Measurements from ENCODE around the gene TTC31.
A peak's percentile ranks its signal among the peaks of the same experiment; 100 is the strongest.
"Not testable (repeated sequence)": the region's sequence is repeated elsewhere in the genome, so short reads cannot be mapped to it uniquely, and the experiment has no call there.

TTC31 gene

GRCh38 chr2:74457549-74458131 lies 25.2 kb upstream of the TTC31 start:
- no peak for DNase-seq

GRCh38 chr2:74458132-74458937 lies 24.5 kb upstream of the TTC31 start, which contains the start of gene WBP1:
TSS of gene WBP1 (plus strand) at chr2:74458438. CDS start at chr2:74458603, 165 bp downstream.
- DNase-seq: peak; percentile 100

GRCh38 chr2:74458938-74459363 lies 23.9 kb upstream of the TTC31 start:
- no peak for DNase-seq

- DNase-seq: not testable (repeated sequence)
These were observed 23.3 kb upstream of the TTC31 start for GRCh38 chr2:74459503-74460118.

GRCh38 chr2:74460187-74460586 lies 22.7 kb upstream of the TTC31 start:
- DNase-seq: not testable (repeated sequence)

GRCh38 chr2:74461187-74462053 lies 21.5 kb upstream of the TTC31 start:
- no peak for DNase-seq

GRCh38 chr2:74462054-74462785 lies 20.7 kb upstream of the TTC31 start:
- no peak for DNase-seq

GRCh38 chr2:74462786-74463105 lies 20.1 kb upstream of the TTC31 start:
- no peak for DNase-seq

GRCh38 chr2:74464406-74464805 lies 18.5 kb upstream of the TTC31 start:
- DNase-seq: no peak

- DNase-seq: not testable (repeated sequence)
These were observed 12.1 kb upstream of the TTC31 start for GRCh38 chr2:74470742-74471141.

GRCh38 chr2:74471332-74472065 lies 11.4 kb upstream of the TTC31 start:
- DNase-seq: no peak

- peak; percentile 67 for DNase-seq
These were observed 10.6 kb upstream of the TTC31 start, which contains the start of gene MRPL53 for GRCh38 chr2:74472086-74472944. TSS of gene MRPL53 (minus strand) at chr2:74472680. CDS start at chr2:74472660, 20 bp downstream.

- no peak for DNase-seq
These were observed 10.0 kb upstream of the TTC31 start for GRCh38 chr2:74472945-74473258.

GRCh38 chr2:74474481-74474880 lies 8.4 kb upstream of the TTC31 start:
- DNase-seq: no peak

- no peak for DNase-seq
These were observed 8.0 kb upstream of the TTC31 start for GRCh38 chr2:74474899-74475298.

- DNase-seq: no peak
These were observed 1.4 kb upstream of the TTC31 start for GRCh38 chr2:74481431-74481830.

- DNase-seq: no peak
These were observed 700 bp upstream of the TTC31 start for GRCh38 chr2:74481961-74482800.

- not testable (repeated sequence) for DNase-seq
These were observed 839 bp downstream of the TTC31 start for GRCh38 chr2:74483675-74484164.

GRCh38 chr2:74486141-74486540 lies 3.3 kb downstream of the TTC31 start:
- DNase-seq: no peak
